Jurkat, Clone E6-1 (cell line): Measurements from ENCODE around the gene CIROP.

Source experiments
- DNase-seq: peaks from one replicate; pipeline ENCODE4 v3.0.0-alpha.2; 2011; ENCODE audit warnings: low read depth, low spot score
- H3K4me3 ChIP-seq: 2 replicates; pipeline ENCODE4 v1.5.1; 2011; ENCODE audit warnings: mild to moderate bottlenecking, low read length, control low read depth, moderate library complexity

CIROP gene

GRCh38 chr14:23101986-23102625 is 2.7 kb downstream of the CIROP start:
- DNase-seq = no peak

GRCh38 chr14:23101213-23101970 is 3.4 kb downstream of the CIROP start:
- H3K4me3 ChIP-seq = no peak overlapping the region
- DNase-seq = no peak

More at GRCh38 chr14:23101986-23102625, 2.7 kb downstream of the CIROP start:
- no peak overlapping the region for H3K4me3 ChIP-seq

DNA sequence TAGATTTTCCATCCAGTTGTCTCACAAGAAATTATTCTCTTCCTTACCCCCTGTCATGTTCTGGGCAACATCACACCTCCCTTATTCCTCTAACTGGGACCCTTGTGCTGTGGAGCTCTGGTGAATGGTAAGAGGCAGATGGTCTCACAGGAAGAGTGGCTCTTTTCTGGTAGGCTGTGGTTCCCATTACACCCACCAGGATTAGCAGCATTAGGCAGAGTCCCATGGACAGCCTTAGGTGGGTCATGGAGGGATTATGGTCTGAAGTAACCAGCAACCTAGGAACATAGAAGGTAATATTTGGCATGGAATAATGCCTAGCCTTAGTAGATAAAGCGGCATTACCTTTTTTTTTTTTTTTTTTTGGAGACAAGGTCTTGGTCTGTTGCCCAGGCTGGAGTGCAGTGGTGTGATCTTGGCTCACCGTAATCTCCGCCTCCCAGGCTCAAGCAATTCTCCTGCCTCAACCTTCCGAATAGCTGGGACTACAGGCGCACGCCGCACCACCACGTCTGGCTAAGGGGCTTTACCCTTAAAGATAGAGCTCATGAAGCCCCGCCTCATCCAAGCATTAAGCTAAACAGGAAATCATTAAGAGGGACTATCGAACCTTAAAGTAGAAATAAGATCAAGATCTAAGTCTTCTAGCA is 5.5 kb downstream of the CIROP start:
- DNase-seq = no peak
- no peak overlapping the region for H3K4me3 ChIP-seq

- H3K4me3 ChIP-seq = no peak overlapping the region
- DNase-seq = no peak
Observed at GRCh38 chr14:23097786-23098185, 7.0 kb downstream of the CIROP start.

DNA sequence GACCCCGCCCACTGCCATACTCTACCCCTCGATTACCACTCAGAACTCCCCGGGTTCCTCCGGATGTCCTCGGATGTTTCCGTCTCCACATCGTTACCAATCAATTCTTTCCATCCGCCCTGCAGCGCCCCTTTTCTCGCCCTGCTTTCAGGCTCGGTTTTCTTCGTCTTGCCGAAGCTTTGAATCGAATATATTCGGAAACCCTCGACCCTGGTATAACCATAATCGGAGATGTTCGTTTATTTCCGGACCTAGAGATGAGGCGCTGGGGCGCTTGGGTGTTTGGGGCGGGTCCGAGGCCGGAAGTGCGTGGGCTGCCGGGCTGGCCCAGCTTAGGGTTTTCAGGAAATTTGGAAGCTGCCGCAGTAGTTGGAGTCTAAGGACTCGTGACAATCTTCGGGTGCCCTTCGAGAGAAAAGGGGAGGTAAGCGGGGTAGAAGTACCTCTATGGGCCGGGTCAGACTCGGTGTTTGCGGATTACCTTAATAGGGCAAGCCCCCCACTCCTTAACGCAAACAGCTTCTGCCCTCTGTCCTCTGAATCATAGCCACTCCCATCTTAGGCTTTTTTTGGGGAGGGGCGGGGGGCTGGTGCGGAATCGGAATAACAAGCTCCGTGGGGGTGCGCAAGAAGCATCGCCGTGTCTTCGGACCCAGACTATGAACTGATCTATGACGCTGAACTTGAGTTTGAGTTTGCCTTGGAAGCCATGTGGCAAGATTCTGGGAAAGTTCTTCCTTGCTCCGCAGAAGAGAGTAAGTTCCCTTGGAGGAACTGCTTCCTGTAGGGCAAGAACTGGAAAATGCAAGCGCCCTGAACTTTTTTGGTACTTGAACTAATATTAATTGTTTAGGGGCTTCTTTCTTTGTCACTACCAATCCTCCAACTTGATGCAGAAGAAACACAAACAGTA is 9.3 kb downstream of the CIROP start, which contains the start of gene C14orf119:
Gene C14orf119 (plus strand): TSS at position 310 of the 913 bp plus-strand sequence. CDS start 2,154 bp downstream, outside the sequence.
- DNase-seq = peak; percentile 100
- peak within 1 kb of the TSS; percentile 98 for H3K4me3 ChIP-seq

DNA sequence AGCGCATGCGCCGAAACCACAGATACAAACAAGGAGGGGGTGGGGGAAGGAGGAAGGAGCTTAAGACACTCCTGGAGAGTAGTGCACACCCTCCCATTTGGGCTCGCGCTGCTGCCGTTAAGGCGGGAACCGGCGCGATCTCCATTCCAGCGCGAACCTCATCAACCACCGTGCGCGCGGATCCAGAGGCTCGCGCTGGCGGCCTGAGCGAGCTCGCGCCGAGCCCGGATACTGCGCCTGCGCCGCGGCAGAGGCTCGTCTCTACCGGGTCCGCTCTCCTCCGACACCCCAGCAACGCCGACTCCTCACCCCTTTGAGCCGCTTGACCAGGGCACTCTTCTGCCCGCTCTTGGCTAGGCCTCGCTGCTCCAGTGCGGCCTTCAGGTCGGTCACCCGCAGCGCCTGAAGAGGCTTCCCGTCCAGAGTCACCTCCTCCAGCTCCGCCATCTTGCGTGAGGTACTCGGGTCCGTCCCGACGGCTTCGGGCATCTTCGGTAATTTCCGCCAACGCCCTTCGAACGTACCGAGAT is 10.1 kb downstream of the CIROP start, which contains the start of gene ACIN1:
Gene ACIN1 (minus strand): TSS at position 471 of the 530 bp plus-strand sequence. CDS start 24 bp downstream, at position 447.
- peak within 1 kb of the TSS; percentile 98 for H3K4me3 ChIP-seq
- peak; percentile 93 for DNase-seq

- peak overlapping the region; percentile 98 for H3K4me3 ChIP-seq
- DNase-seq = no peak
Observed at GRCh38 chr14:23093991-23094665, 10.7 kb downstream of the CIROP start.

GRCh38 chr14:23093526-23093925 is 11.3 kb downstream of the CIROP start:
- peak overlapping the region; percentile 98 for H3K4me3 ChIP-seq
- DNase-seq = no peak

DNA sequence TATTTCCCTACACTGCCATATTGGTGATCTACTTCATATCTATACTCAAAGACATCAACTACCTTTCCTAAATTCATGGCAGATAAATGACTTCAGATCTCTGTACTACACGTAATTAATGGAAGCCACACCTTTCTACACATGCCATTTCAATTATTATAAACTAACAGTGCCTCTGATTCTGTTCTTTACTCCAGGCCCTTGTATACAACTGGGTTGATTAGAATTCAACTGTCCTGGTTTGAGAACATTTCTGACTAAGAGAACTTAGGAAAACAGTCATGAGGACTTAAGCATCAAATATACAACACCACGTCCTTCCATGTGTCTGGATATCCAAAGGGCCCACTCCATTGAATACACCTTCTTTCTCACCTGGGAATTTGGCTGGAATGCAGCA is 11.7 kb downstream of the CIROP start:
- H3K4me3 ChIP-seq = no peak overlapping the region
- DNase-seq = no peak

DNA sequence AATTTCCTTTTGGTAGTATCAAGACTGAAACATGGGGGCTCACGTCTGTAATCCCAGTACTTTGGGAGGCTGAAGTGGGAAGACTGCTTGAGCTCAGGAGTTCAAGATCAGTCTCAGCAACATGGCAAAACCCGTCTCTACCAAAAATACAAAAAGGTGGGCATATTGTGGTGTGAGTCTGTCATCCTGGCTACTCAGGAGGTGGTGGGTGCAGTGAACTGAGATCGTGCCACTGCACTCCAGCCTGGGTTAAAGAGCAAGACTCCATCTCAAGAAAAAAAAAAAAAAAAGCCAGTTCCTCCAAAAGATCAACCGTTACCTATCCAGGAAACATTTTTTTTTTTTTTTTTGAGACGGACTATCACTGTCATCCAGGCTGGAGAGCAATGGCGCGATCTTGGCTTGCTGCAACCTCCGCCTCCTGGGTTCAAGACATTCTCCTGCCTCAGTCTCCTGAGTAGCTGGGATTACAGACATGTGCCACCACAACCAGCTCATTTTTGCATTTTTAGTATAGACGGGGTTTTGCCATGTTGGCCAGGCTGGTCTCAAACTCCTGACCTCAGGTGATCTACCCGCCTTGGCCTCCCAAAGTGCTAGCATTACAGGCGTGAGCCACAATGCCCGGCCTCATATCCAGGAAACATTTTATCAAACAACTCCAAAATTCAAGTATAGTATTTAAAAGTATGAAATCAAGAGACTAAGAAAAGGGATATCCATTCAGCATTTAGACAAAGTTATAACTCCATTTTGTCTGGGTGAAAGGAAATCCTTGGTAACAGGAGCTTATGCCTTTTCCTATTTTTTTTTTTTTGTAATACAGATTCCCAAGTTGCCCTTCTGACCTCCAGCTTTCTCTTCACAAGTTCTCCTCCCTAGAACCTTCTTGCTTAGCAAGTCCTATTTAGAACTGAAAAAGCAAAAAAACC is 13.2 kb downstream of the CIROP start:
- H3K4me3 ChIP-seq = no peak overlapping the region
- DNase-seq = no peak

DNA sequence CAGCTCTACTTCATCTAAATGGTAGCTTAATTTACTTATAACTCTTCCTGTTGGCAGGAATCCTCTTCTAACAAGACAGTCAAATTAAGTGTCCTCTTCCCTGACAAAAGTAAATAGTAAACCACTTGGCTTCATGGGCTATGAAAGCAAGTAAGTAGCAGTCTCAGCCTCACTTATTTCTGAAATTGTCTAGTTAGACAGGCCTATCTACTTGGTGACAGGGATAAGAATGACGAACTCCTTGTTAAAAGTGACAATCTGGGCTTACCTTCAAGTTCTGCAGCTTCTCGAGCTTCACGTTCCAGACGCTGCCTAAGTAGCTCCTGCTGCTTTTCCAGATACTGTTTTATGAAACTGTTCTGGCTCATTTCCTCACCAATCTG is 14.5 kb downstream of the CIROP start:
- no peak for DNase-seq
- H3K4me3 ChIP-seq = no peak overlapping the region

- no peak overlapping the region for H3K4me3 ChIP-seq
- DNase-seq = no peak
Observed at GRCh38 chr14:23089498-23090253, 15.1 kb downstream of the CIROP start.

DNA sequence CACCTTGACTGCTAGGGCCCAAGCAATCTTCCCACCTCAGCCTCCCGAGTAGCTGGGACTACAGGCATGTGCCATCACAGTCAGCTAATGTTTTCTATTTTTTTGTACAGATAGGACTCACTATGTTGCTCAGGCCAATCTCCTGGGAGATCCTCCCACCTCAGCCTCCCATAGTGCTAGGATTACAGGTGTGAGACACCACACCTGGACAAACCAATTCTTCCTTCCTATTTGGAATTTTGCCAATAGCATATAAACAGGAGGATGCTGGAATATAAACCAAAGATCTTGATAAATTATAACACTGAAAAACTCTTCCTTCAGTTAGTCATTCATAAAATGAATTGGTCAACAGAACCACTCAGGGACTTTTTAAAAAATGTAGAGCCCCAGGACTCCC is 18.2 kb downstream of the CIROP start:
- no peak overlapping the region for H3K4me3 ChIP-seq
- DNase-seq = no peak

DNA sequence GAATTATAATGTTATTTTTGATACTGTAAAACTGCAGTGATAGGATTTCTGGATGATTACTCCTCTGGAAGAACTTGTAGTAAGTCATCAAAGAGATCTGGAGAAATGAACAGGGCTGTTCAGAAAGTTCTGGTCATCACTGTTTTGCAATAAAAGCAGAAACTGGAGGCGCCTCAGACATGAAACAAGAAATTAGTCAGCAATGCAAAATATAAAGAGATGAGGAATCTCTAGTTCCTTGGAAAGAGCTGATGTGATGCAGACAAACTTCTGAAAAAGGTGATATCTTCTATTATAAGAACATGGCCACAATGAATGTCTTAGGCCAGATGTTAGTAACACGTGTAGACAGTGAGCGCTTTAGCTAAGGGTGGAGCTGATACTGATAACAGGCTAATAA is 19.3 kb downstream of the CIROP start:
- no peak for DNase-seq
- no peak overlapping the region for H3K4me3 ChIP-seq

- H3K4me3 ChIP-seq = no peak overlapping the region
- DNase-seq = no peak
Observed at GRCh38 chr14:23080474-23080873, 24.3 kb downstream of the CIROP start.

DNA sequence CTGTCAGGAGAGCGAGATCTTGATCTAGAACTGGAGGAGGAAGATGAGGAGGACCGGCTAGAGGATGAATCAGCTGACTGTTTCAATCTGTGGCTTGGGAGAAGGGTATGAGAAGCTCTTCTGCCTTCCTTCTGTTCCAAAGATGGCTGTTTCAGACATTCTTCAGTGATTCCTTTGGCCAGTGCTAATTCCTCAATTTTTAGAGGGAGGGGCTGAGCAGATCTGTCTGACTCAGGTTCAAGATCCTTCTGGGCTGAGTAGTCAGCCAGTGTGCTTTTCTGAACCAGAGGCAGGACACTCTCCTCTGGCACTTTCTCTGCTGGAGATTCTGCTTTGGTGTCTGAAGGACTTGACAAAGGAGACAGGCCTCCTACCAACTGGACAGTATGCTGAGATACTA is 25.1 kb downstream of the CIROP start:
- H3K4me3 ChIP-seq = no peak overlapping the region
- DNase-seq = no peak

- DNase-seq = no peak
- no peak overlapping the region for H3K4me3 ChIP-seq
Observed at GRCh38 chr14:23078692-23079116, 26.1 kb downstream of the CIROP start.
